Subcutaneous preadipocyte (primary cell): ENCODE results near the gene SVOP. TPM values are rescaled to one million over a fixed set of nuclear protein-coding genes. Genes with fewer than 3 reads are reported as not detected.

ENCODE experiments used
- small RNA-seq: library from RNA; depleted of rRNA; stranded (forward); fragments of <200 nt; gene quantifications from one replicate; pipeline ENCODE3, GENCODE V24; 2012
- total RNA-seq: library from RNA; depleted of rRNA; stranded (reverse); fragments of >200 nt; gene quantifications from 2 replicates; pipeline ENCODE4 v1.2.3, GENCODE V29; 2012

Gene SVOP
- total RNA-seq = not detected in 2 replicates

GRCh38 chr12:109020796-109021380 is at the start of gene SVOP:
TSS of gene SVOP (minus strand) at chr12:109021068. CDS start at chr12:109020868, 200 bp downstream.

GRCh38 chr12:109052414-109053323 is 31.8 kb upstream of the SVOP start, which contains the start of gene USP30:
TSS of gene USP30 (plus strand) at chr12:109052576. CDS start at chr12:109052679, 103 bp downstream.

DNA sequence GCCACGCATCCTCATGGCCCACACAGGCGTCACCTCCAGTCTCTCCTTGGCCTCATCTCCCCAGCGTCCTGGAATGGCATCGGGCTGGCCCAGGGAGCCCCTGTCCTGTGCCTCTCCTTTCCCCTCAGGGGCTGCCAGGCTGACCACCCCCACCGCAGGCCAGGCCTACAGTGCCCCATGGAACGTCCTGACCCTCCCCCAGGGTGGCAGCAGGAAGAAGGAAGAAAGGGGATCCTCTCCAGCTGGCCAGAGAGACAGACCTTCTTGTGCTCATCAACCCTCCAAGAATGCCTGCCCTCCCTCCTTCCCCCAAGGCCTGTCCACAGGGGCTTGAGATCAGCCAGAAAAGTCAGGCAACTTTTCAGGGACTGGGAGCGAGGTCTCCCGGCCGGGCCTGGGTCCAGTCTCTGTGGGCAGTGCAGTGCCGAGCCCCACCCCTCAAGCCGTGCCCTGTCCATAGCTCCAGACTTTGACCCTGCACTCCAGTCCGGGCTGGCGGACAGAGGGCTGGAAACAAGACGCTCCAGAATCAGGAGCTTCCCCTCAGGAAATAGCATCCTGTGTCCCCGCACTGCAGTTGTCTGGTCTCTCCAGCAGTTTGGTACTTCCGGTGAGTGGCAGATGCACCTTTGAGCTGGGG is 141.1 kb downstream of the SVOP start, which contains the start of gene DAO:
DAO (plus strand) TSS at position 478 of the 640 bp plus-strand sequence. CDS start 4,915 bp downstream, outside the sequence.

Small RNA genes within 50 kb of the gene (small RNA-seq; reads per million reads assigned to genes)
- gene AC190387.1 (not detected), gene RNA5SP372 (0.08 reads per million), gene RNU6-361P (not detected)

Other genes with a start within 250 kb of the SVOP start
- 14.3 and 19.0 TPM in 2 replicates for gene SSH1, start 163.5 kb downstream of the SVOP start, total RNA-seq
- not detected in 2 replicates for gene DAO, start 141.0 kb downstream of the SVOP start, total RNA-seq
- 7.0 and 8.5 TPM in 2 replicates for gene USP30, start 31.5 kb upstream of the SVOP start, total RNA-seq
- 25.2 and 28.7 TPM in 2 replicates for gene ALKBH2, start 72.4 kb upstream of the SVOP start, total RNA-seq
- 19.5 and 26.6 TPM in 2 replicates for gene UNG, start 76.5 kb upstream of the SVOP start, total RNA-seq
- gene ACACB, start 95.5 kb upstream of the SVOP start, total RNA-seq = 2.5 and 7.3 TPM in 2 replicates